Endothelial cell of umbilical vein (primary cell): Measurements from ENCODE around the gene FIBCD1.

Experiments used
- CTCF ChIP-seq, 2 donors: IDR thresholded peaks; 1 replicate in 1 of 2; 2 replicates in 1 of 2; pipeline ENCODE4 v1.5.1; 2011; ENCODE audit warnings: low read length in 2 of 2, mild to moderate bottlenecking in 2 of 2, moderate library complexity in 2 of 2, control low read depth in 1 of 2, inconsistent platforms in 1 of 2, low read depth in 1 of 2; ENCODE audit not compliant: insufficient read depth in 1 of 2; ENCODE audit errors: extremely low read depth in 1 of 2
- EZH2 ChIP-seq: IDR thresholded peaks from 2 replicates; pipeline ENCODE4 v1.6.1; 2012; ENCODE audit warnings: borderline replicate concordance, low read depth, mild to moderate bottlenecking, moderate library complexity, low read length, inconsistent platforms; ENCODE audit not compliant: severe bottlenecking
- FOS ChIP-seq: IDR thresholded peaks from 2 replicates; pipeline ENCODE4 v1.6.1; 2011; ENCODE audit warnings: mild to moderate bottlenecking, low read length, moderate library complexity, borderline replicate concordance; ENCODE audit not compliant: insufficient read depth
- GATA2 ChIP-seq: IDR thresholded peaks from 2 replicates; pipeline ENCODE4 v1.7.0; 2011; ENCODE audit warnings: low read depth, mild to moderate bottlenecking, moderate library complexity, mixed read lengths, low read length; ENCODE audit not compliant: insufficient read length, insufficient read depth
- JUN ChIP-seq: IDR thresholded peaks from 2 replicates; pipeline ENCODE4 v1.6.1; 2011; ENCODE audit warnings: borderline replicate concordance, low read depth; ENCODE audit not compliant: insufficient read length, insufficient read depth
- MAX ChIP-seq: IDR thresholded peaks from 2 replicates; pipeline ENCODE4 v1.6.1; 2011; ENCODE audit not compliant: insufficient read depth, insufficient read length
- MYC ChIP-seq: IDR thresholded peaks from one replicate; pipeline ENCODE4 v1.6.1; 2011; ENCODE audit warnings: mild to moderate bottlenecking, low read depth, low read length
- POLR2A ChIP-seq: IDR thresholded peaks from 2 replicates; pipeline ENCODE4 v1.6.1; 2012; ENCODE audit warnings: low read depth, mild to moderate bottlenecking, control low read depth, low read length
- POLR2AphosphoS5 ChIP-seq: IDR thresholded peaks from 2 replicates; pipeline ENCODE4 v1.6.1; 2012; ENCODE audit warnings: low read depth, mild to moderate bottlenecking, control low read depth, low read length, moderate library complexity; ENCODE audit not compliant: insufficient read depth

- no peak for TF ChIP-seq CTCF (IDR thresholded peaks at IDR 0.05; ENCODE audit: extremely low read depth in 1 of 2, insufficient read depth in 1 of 2, low read depth in 1 of 2, low read length in 2 of 2)
- no peak for TF ChIP-seq MAX
- TF ChIP-seq POLR2AphosphoS5 = no peak
- TF ChIP-seq POLR2A = no peak
- no peak for TF ChIP-seq EZH2
- no peak for TF ChIP-seq MYC
- no peak for TF ChIP-seq GATA2
- no peak for TF ChIP-seq JUN
- TF ChIP-seq FOS = no peak
These were observed 44.5 kb downstream of the FIBCD1 start for GRCh38 chr9:130894546-130894945.
